Measurements from ENCODE around the gene MPV17L. TPM values are rescaled to one million over a fixed set of nuclear protein-coding genes. Genes with fewer than 3 reads are reported as not detected.

MPV17L gene
- total RNA-seq, 1 experiment from 2014 or later: 6.4 TPM

DNA sequence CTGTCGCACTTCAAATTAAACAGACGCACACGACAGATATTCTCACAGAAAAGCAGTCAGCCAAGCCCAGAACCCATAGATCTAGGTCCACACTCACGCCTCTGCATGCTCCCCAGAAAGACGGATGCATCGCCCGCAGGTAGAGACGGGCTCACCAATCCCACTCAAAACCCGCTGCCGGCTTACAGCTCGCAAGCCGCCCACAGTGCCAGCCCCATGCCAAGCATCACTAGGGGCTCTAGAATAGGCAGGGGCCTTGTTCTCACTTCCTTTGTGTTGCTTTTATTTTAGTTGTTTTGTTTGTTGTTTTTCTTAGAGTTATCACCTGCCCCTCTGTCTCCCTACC, 38.5 kb downstream of the MPV17L start:
- Histone ChIP-seq H3K9ac (ENCODE audit: extremely low read depth, insufficient read length, low read length) (no peak overlapping the region), H2BK20ac (ENCODE audit: low read depth, low read length, poor library complexity, severe bottlenecking) (no peak overlapping the region), H3K27ac (ENCODE audit: insufficient read length, low read depth, low read length) (no peak overlapping the region), H3K4me2 (ENCODE audit: insufficient read depth, insufficient read length, low read length) (peak overlapping the region; percentile 63), H3K79me1 (ENCODE audit: insufficient read depth, low read depth, low read length, poor library complexity, severe bottlenecking) (no peaks in the 10 kb centered on the region), H3T11ph (ENCODE audit: low read length) (no peak overlapping the region), H2AFZ (ENCODE audit: low read length) (no peak overlapping the region), H4K8ac (replicated peaks; ENCODE audit: insufficient read length, low read depth, low read length) (no peak overlapping the region), H3K9me3 (ENCODE audit: control insufficient read depth, low read depth, low read length) (no peaks in the 10 kb centered on the region), H3K4ac (ENCODE audit: low read depth, low read length) (no peak overlapping the region), H4K91ac (ENCODE audit: insufficient read length, low read depth, low read length) (no peak overlapping the region), H2BK15ac (ENCODE audit: low read depth, low read length) (no peak overlapping the region), H2BK120ac (ENCODE audit: low read depth, low read length, poor library complexity, severe bottlenecking) (no peak overlapping the region), H2BK12ac (ENCODE audit: insufficient read length, low read depth, low read length) (no peak overlapping the region), H3K23me2 (ENCODE audit: insufficient read length, low read depth, low read length, poor library complexity, severe bottlenecking) (peaks cover 11% of the 10 kb centered on the region), H3K27me3 (ENCODE audit: insufficient read depth, low read length) (no peaks in the 10 kb centered on the region; the same call in 1 of the 2 replicates), H4K20me1 (ENCODE audit: control insufficient read depth, insufficient read depth, insufficient read length) (no peaks in the 10 kb centered on the region), H2BK5ac (ENCODE audit: insufficient read length, low read length) (no peak overlapping the region), H2AK5ac (ENCODE audit: insufficient read length, low read length) (no peak overlapping the region), H3K18ac (ENCODE audit: insufficient read length, low read depth, low read length) (no peak overlapping the region), H3K4me1 (ENCODE audit: insufficient read depth, low read length) (no peaks in the 10 kb centered on the region), H3K56ac (ENCODE audit: insufficient read length, low read depth, low read length) (no peak overlapping the region), H3K79me2 (ENCODE audit: insufficient read depth, low read length) (no peaks in the 10 kb centered on the region), H3K14ac (ENCODE audit: insufficient read depth, low read length) (no peak overlapping the region), H4K5ac (ENCODE audit: insufficient read length, low read depth, low read length) (no peak overlapping the region), H3K23ac (ENCODE audit: insufficient read length, low read depth, low read length) (no peak overlapping the region)
- peak overlapping the region; percentile 87 to 96 for H3K4me3 Mint-ChIP-seq
- DNase-seq: no peak
- H3K27me3 Mint-ChIP-seq (ENCODE audit: low read depth): peaks cover 34% of the 10 kb centered on the region
- H3K36me3 Mint-ChIP-seq (ENCODE audit: insufficient read depth in 1 of 3, low read depth in 3 of 3): no peaks in the 10 kb centered on the region
- TF ChIP-seq, protein P1, sequence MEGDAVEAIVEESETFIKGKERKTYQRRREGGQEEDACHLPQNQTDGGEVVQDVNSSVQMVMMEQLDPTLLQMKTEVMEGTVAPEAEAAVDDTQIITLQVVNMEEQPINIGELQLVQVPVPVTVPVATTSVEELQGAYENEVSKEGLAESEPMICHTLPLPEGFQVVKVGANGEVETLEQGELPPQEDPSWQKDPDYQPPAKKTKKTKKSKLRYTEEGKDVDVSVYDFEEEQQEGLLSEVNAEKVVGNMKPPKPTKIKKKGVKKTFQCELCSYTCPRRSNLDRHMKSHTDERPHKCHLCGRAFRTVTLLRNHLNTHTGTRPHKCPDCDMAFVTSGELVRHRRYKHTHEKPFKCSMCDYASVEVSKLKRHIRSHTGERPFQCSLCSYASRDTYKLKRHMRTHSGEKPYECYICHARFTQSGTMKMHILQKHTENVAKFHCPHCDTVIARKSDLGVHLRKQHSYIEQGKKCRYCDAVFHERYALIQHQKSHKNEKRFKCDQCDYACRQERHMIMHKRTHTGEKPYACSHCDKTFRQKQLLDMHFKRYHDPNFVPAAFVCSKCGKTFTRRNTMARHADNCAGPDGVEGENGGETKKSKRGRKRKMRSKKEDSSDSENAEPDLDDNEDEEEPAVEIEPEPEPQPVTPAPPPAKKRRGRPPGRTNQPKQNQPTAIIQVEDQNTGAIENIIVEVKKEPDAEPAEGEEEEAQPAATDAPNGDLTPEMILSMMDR (conservative IDR thresholded peaks at IDR 0.05): no peak
- peaks cover 9 to 13% of the 10 kb centered on the region in 2 experiments for H3K4me1 Mint-ChIP-seq
- H3K9me3 Mint-ChIP-seq: no peaks in the 10 kb centered on the region; a peak in 1 of 5 replicates
- no CpG with 5 or more reads among the region's 12 CpGs for WGBS (ENCODE audit: extremely low coverage, insufficient read length, low lambda C conversion rate)
- H3K27ac Mint-ChIP-seq: no peak overlapping the region
